ENCODE measurements around the gene RAD50. TPM values are rescaled to one million over a fixed set of nuclear protein-coding genes. Genes with fewer than 3 reads are reported as not detected.
"Not testable (repeated sequence)": the region's sequence is repeated elsewhere in the genome, so short reads cannot be mapped to it uniquely, and the experiment has no call there.

The RAD50 gene
- total and polyA plus RNA-seq, 4 donors, result 22.0 to 40.5 (median 29.8) TPM

DNA sequence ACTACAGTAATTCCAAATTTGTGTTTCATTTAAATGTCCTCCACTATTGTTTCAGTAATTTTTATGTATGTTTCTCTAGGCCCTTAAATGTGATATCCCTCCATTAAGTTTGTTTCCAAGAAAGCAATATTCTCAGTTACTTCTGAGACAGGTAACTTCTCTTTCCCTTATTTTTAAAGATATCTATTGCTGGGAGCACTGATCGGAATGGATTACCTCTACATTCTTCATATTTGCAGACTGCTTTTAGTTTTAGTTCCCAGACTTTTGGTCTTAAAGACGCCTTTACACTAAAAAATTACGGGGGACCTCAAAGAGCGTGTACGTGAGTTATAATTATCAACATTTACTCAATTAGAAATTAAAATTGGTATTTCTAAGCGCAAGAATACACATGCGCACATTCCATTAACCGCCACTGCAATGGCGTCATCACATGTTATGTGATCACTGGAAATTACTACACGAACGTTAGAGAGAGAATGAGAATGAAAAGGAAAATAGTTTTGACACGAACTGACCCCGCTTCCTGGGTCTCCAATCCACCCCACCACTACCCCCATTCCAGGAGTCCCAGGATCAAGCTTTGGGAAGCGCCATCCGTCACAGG, 519 bp upstream of the RAD50 start:
- Histone ChIP-seq H3K27me3 (ENCODE audit: control insufficient read depth, insufficient read depth, low read length) (no peaks in the 10 kb centered on the region), H3K4me1 (ENCODE audit: control insufficient read depth, insufficient read depth, low read length) (peaks cover 13% of the 10 kb centered on the region), H3K4me3 (ENCODE audit: low read depth, low read length) (peak overlapping the region; percentile 90), H3K36me3 (ENCODE audit: control insufficient read depth, insufficient read depth, low read length) (peaks cover 3% of the 10 kb centered on the region), H3K9me3 (ENCODE audit: control insufficient read depth, insufficient read depth, low read length) (no peaks in the 10 kb centered on the region), H3K27ac (ENCODE audit: low read depth, low read length) (peak overlapping the region; percentile 86)
- peak in 1 of 6 donors; percentile 7 for DNase-seq (ENCODE audit: low read depth in 4 of 6, low spot score in 6 of 6)
- 19% methylated on average over 3 of the region's 15 CpGs for WGBS (ENCODE audit: insufficient coverage)

DNA sequence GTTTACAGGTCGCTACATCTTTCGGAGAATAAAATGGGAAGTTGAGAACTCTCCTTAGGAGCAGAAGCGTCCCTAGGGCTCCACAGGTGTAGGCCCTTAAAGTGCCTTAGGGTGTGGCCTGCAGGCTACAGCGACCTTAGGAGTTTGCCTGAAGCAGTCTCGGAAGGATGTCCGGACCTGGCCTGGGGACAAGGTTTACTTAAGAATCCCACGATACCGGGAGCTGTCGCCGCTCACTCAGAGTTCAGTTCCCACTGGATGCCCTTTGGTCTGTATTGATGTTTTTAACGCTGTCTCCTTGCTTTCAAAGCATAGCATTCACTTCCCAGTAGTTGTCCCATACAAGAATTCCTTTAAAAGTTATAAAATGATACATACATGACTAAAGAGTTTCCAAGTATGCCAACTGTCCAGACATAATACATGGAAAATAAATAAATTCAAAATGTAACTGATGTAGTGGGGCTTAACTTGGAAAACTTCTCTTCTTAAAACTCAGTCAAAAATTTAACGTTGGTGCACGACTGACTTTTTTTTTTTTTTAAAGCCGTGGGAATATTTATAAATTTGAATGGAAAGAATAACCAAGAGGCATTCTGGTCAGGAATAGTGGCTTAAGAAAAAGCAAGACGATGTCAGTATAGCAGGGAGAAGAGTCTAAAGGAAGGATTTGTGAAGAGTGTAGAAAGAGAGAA, 848 bp downstream of the RAD50 start:
- no peaks in the 10 kb centered on the region for H3K27me3 ChIP-seq (ENCODE audit: control insufficient read depth, insufficient read depth, low read length)
- peaks cover 13% of the 10 kb centered on the region for H3K4me1 ChIP-seq (ENCODE audit: control insufficient read depth, insufficient read depth, low read length)
- peak overlapping the region; percentile 86 for H3K27ac ChIP-seq (ENCODE audit: low read depth, low read length)
- WGBS (ENCODE audit: insufficient coverage), result 7% methylated on average over 12 of the region's 15 CpGs
- peaks cover 5% of the 10 kb centered on the region for H3K36me3 ChIP-seq (ENCODE audit: control insufficient read depth, insufficient read depth, low read length)
- H3K4me3 ChIP-seq (ENCODE audit: low read depth, low read length), result peak overlapping the region; percentile 90
- H3K9me3 ChIP-seq (ENCODE audit: control insufficient read depth, insufficient read depth, low read length), result no peaks in the 10 kb centered on the region
- peak in 1 of 6 donors; percentile 3 for DNase-seq (ENCODE audit: low read depth in 4 of 6, low spot score in 6 of 6)

DNA sequence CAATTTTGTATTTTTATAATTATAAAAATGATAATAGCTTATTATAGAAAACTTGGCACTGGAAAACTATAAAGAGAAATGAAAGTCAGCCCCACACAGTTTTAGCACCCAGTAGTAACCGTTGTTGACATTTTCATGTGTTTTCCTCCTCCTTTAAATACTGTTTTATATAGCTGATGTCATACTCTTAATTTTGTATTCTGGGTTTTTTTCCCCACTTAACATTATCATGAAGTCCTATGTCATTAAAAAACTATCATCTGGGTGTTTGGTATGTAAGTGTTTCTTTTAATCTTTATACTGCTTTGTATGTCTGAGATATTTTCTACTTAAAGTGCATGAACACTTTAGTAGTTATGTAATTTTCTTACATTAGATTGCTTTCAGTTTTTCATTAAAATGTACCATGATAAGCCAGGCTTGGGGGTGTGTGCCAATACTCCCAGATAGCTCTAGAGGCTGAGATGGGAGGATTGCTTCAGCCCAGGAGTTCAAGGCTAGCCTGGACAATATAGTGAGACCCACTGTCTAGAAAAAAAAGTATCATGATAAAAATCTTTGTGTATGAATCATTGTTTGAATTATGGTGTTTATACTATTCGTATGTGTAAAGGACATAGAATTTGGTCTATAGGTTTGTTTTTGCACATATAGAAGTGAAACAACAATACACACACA, 2.7 kb downstream of the RAD50 start:
- no CpG with 5 or more reads among the region's 2 CpGs for WGBS (ENCODE audit: insufficient coverage)
- peak in 1 of 6 donors; percentile 51 for DNase-seq (ENCODE audit: low read depth in 4 of 6, low spot score in 6 of 6)
- Histone ChIP-seq H3K9me3 (ENCODE audit: control insufficient read depth, insufficient read depth, low read length) (no peaks in the 10 kb centered on the region), H3K36me3 (ENCODE audit: control insufficient read depth, insufficient read depth, low read length) (peaks cover 5% of the 10 kb centered on the region), H3K27me3 (ENCODE audit: control insufficient read depth, insufficient read depth, low read length) (no peaks in the 10 kb centered on the region), H3K27ac (ENCODE audit: low read depth, low read length) (no peak overlapping the region), H3K4me3 (ENCODE audit: low read depth, low read length) (no peak overlapping the region), H3K4me1 (ENCODE audit: control insufficient read depth, insufficient read depth, low read length) (peaks cover 13% of the 10 kb centered on the region)

DNA sequence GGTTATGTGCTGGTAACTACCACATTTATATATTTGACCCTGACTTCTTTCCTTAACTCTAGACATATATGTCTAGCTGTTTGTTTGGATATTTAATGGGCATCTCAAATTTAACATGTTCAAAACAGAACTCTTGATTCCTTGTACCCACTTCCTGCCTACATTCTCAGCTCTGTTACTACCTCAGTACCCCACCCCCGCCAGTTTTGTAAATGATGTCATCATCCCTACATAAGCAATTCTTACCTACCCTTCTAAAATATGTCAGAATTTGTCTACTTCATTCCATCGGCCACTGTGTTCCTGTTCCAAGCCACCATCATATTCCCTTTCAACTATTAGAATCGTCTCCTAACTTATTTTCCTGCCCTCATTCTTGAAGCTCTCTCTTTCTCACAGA, 4.8 kb downstream of the RAD50 start:
- 100% methylated on average over 2 of the region's 3 CpGs for WGBS (ENCODE audit: insufficient coverage)
- H3K4me3 ChIP-seq (ENCODE audit: low read depth, low read length), result no peak overlapping the region
- H3K27me3 ChIP-seq (ENCODE audit: control insufficient read depth, insufficient read depth, low read length), result no peaks in the 10 kb centered on the region
- no peak overlapping the region for H3K27ac ChIP-seq (ENCODE audit: low read depth, low read length)
- peaks cover 11% of the 10 kb centered on the region for H3K4me1 ChIP-seq (ENCODE audit: control insufficient read depth, insufficient read depth, low read length)
- peaks cover 2% of the 10 kb centered on the region for H3K9me3 ChIP-seq (ENCODE audit: control insufficient read depth, insufficient read depth, low read length)
- peaks cover 7% of the 10 kb centered on the region for H3K36me3 ChIP-seq (ENCODE audit: control insufficient read depth, insufficient read depth, low read length)
- DNase-seq (ENCODE audit: low read depth in 4 of 6, low spot score in 6 of 6), result no peak

DNA sequence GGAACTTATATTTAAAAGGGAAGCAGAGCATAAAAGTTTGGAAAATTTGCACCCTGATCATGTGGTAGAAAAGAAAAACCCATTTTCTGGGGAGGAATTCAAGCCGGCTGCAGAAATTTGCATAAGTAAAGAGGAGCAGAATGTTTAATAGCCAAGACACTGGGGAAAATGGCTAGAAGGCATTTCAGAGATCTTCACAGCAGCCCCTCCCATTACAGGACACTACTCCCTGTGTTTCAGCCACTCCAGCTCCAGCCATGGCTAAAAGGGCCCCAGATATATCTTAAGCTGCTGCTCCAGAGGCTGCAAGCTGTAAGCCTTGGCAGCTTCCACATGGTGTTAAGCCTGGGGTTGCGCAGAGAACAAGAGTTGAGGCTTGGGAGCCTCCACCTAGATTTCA, 7.8 kb downstream of the RAD50 start:
- not testable (repeated sequence) for H3K36me3 ChIP-seq (ENCODE audit: control insufficient read depth, insufficient read depth, low read length); H3K4me3 ChIP-seq (ENCODE audit: low read depth, low read length); H3K27me3 ChIP-seq (ENCODE audit: control insufficient read depth, insufficient read depth, low read length); H3K4me1 ChIP-seq (ENCODE audit: control insufficient read depth, insufficient read depth, low read length); H3K27ac ChIP-seq (ENCODE audit: low read depth, low read length); H3K9me3 ChIP-seq (ENCODE audit: control insufficient read depth, insufficient read depth, low read length); DNase-seq (ENCODE audit: low read depth in 4 of 6, low spot score in 6 of 6)
- WGBS (ENCODE audit: insufficient coverage), result 100% methylated on average over 1 of the region's 2 CpGs

DNA sequence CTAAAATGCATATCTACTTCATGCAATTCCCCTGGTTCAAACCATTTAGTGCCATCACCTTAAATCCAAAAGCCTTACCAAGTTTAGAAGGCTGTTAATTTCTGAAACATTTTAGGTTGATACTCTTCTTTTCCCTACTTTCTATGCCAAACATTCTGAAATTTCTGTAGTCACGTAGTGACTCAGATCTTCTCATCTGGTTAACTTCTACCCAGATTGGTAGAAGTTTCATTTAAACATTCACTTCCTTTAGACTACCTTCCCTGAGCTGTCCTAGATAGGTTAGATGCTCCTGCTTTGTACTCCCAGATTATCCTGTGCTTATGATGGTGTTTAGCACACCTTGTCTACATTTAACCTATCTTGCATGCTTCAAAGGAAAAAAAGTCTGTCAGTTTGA, 9.9 kb downstream of the RAD50 start:
- Histone ChIP-seq H3K4me3 (ENCODE audit: low read depth, low read length) (no peak overlapping the region), H3K9me3 (ENCODE audit: control insufficient read depth, insufficient read depth, low read length) (peaks cover 2% of the 10 kb centered on the region), H3K36me3 (ENCODE audit: control insufficient read depth, insufficient read depth, low read length) (peaks cover 2% of the 10 kb centered on the region), H3K4me1 (ENCODE audit: control insufficient read depth, insufficient read depth, low read length) (no peaks in the 10 kb centered on the region), H3K27me3 (ENCODE audit: control insufficient read depth, insufficient read depth, low read length) (no peaks in the 10 kb centered on the region), H3K27ac (ENCODE audit: low read depth, low read length) (no peak overlapping the region)
- DNase-seq (ENCODE audit: low read depth in 4 of 6, low spot score in 6 of 6), result no peak
- WGBS (ENCODE audit: insufficient coverage), result no CpG with 5 or more reads among the region's 1 CpG

DNA sequence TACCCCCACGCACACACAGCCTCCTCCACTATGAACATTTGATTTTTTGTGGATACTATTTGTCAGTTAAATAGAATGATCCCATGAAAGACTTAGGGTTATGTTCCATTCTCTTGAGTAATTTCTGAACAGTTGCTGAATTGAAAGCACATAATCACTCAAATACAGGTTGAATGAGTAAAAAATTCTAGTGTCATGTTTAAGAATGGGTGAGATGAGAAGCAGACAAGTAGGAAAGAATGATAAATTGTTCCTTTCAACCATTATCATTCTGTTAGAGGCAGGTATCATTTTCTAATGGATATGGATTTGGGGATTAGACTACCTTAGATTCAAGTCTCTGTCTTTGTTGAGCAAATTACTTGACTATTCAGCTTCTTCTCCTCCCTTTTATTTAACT, 19.3 kb downstream of the RAD50 start:
- Histone ChIP-seq H3K4me1 (ENCODE audit: control insufficient read depth, insufficient read depth, low read length) (no peaks in the 10 kb centered on the region), H3K27me3 (ENCODE audit: control insufficient read depth, insufficient read depth, low read length) (no peaks in the 10 kb centered on the region), H3K27ac (ENCODE audit: low read depth, low read length) (no peak overlapping the region), H3K36me3 (ENCODE audit: control insufficient read depth, insufficient read depth, low read length) (peaks cover 2% of the 10 kb centered on the region), H3K4me3 (ENCODE audit: low read depth, low read length) (no peak overlapping the region), H3K9me3 (ENCODE audit: control insufficient read depth, insufficient read depth, low read length) (no peaks in the 10 kb centered on the region)
- no CpG with 5 or more reads among the region's 1 CpG for WGBS (ENCODE audit: insufficient coverage)
- DNase-seq (ENCODE audit: low read depth in 4 of 6, low spot score in 6 of 6), result no peak

GRCh38 chr5:132584560-132584959, 27.8 kb downstream of the RAD50 start:
- H3K27ac ChIP-seq (ENCODE audit: low read depth, low read length), result not testable (repeated sequence)
- no CpG with 5 or more reads among the region's 2 CpGs for WGBS (ENCODE audit: insufficient coverage)

GRCh38 chr5:132586063-132586462, 29.3 kb downstream of the RAD50 start:
- Histone ChIP-seq H3K27me3 (ENCODE audit: control insufficient read depth, insufficient read depth, low read length) (no peaks in the 10 kb centered on the region), H3K4me3 (ENCODE audit: low read depth, low read length) (no peak overlapping the region), H3K36me3 (ENCODE audit: control insufficient read depth, insufficient read depth, low read length) (peaks cover 3% of the 10 kb centered on the region), H3K9me3 (ENCODE audit: control insufficient read depth, insufficient read depth, low read length) (no peaks in the 10 kb centered on the region), H3K4me1 (ENCODE audit: control insufficient read depth, insufficient read depth, low read length) (no peaks in the 10 kb centered on the region), H3K27ac (ENCODE audit: low read depth, low read length) (no peak overlapping the region)
- DNase-seq (ENCODE audit: low read depth in 4 of 6, low spot score in 6 of 6), result no peak

More at GRCh38 chr5:132584560-132584959, 27.8 kb downstream of the RAD50 start:
- H3K27me3 ChIP-seq (ENCODE audit: control insufficient read depth, insufficient read depth, low read length); DNase-seq (ENCODE audit: low read depth in 4 of 6, low spot score in 6 of 6); H3K36me3 ChIP-seq (ENCODE audit: control insufficient read depth, insufficient read depth, low read length); H3K9me3 ChIP-seq (ENCODE audit: control insufficient read depth, insufficient read depth, low read length); H3K4me3 ChIP-seq (ENCODE audit: low read depth, low read length); H3K4me1 ChIP-seq (ENCODE audit: control insufficient read depth, insufficient read depth, low read length): not testable (repeated sequence)

DNA sequence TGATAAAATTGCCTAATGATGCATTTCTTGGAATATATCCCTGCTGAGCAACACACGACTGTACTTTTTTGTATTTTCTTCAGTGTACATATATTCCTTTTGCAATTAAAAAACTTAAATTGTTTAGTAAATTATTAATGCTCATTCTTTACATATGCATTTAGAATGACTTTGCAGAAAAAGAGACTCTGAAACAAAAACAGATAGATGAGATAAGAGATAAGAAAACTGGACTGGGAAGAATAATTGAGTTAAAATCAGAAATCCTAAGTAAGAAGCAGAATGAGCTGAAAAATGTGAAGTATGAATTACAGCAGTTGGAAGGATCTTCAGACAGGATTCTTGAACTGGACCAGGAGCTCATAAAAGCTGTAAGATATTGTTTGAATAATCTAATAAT, 32.7 kb downstream of the RAD50 start:
- Histone ChIP-seq H3K4me3 (ENCODE audit: low read depth, low read length) (no peak overlapping the region), H3K36me3 (ENCODE audit: control insufficient read depth, insufficient read depth, low read length) (peaks cover 3% of the 10 kb centered on the region), H3K4me1 (ENCODE audit: control insufficient read depth, insufficient read depth, low read length) (no peaks in the 10 kb centered on the region), H3K27me3 (ENCODE audit: control insufficient read depth, insufficient read depth, low read length) (no peaks in the 10 kb centered on the region), H3K9me3 (ENCODE audit: control insufficient read depth, insufficient read depth, low read length) (no peaks in the 10 kb centered on the region), H3K27ac (ENCODE audit: low read depth, low read length) (no peak overlapping the region)
- no peak for DNase-seq (ENCODE audit: low read depth in 4 of 6, low spot score in 6 of 6)
- WGBS (ENCODE audit: insufficient coverage), result no CpG with 5 or more reads among the region's 1 CpG
